Measurements from ENCODE around the gene SPAG4.

SPAG4 gene

GRCh38 chr20:35595456-35595855 is 20.2 kb upstream of the SPAG4 start:
- H3K79me2 ChIP-seq (ENCODE audit: control insufficient read depth, low read length): no peaks in the 10 kb centered on the region

GRCh38 chr20:35595901-35596300 is 19.7 kb upstream of the SPAG4 start:
- Histone ChIP-seq H3K4me1 (ENCODE audit: control insufficient read depth, low read length) (peaks cover 1% of the 10 kb centered on the region), H3F3A (ENCODE audit: control insufficient read depth, insufficient read depth) (no peaks in the 10 kb centered on the region), H3K4me3 (ENCODE audit: low read length) (no peak overlapping the region), H3K4me2 (ENCODE audit: low read length) (no peak overlapping the region), H3K27me3 (ENCODE audit: control insufficient read depth, low read length) (peaks cover 20% of the 10 kb centered on the region), H3K9me3 (ENCODE audit: control insufficient read depth, insufficient read depth, low read length) (no peaks in the 10 kb centered on the region), H3K79me2 (ENCODE audit: control insufficient read depth, low read length) (no peaks in the 10 kb centered on the region), H3K36me3 (ENCODE audit: control insufficient read depth, low read length) (no peaks in the 10 kb centered on the region), H4K20me1 (ENCODE audit: control insufficient read depth, insufficient read depth, low read depth, low read length) (no peaks in the 10 kb centered on the region), H3K9me2 (replicated peaks; ENCODE audit: control insufficient read depth, low read length) (no peaks in the 10 kb centered on the region), H3K27ac (ENCODE audit: low read depth, low read length) (no peak overlapping the region)
- TF ChIP-seq CTCF (IDR thresholded peaks at IDR 0.05; ENCODE audit: low read depth, low read length, poor library complexity, severe bottlenecking) (no peak), EZH2phosphoT487 (IDR thresholded peaks at IDR 0.05; ENCODE audit: borderline replicate concordance, low read length) (no peak)

More at GRCh38 chr20:35595456-35595855, 20.2 kb upstream of the SPAG4 start:
- no peaks in the 10 kb centered on the region for H3F3A ChIP-seq (ENCODE audit: control insufficient read depth, insufficient read depth)
- no peak overlapping the region for H3K4me3 ChIP-seq (ENCODE audit: low read length)
- no peak overlapping the region for H3K27ac ChIP-seq (ENCODE audit: low read depth, low read length)
- no peaks in the 10 kb centered on the region for H3K4me1 ChIP-seq (ENCODE audit: control insufficient read depth, low read length)
- TF ChIP-seq CTCF (IDR thresholded peaks at IDR 0.05; ENCODE audit: low read depth, low read length, poor library complexity, severe bottlenecking) (no peak), EZH2phosphoT487 (IDR thresholded peaks at IDR 0.05; ENCODE audit: borderline replicate concordance, low read length) (no peak)
- H3K9me3 ChIP-seq (ENCODE audit: control insufficient read depth, insufficient read depth, low read length): no peaks in the 10 kb centered on the region
- H3K9me2 ChIP-seq (replicated peaks; ENCODE audit: control insufficient read depth, low read length): no peaks in the 10 kb centered on the region
- peaks cover 16% of the 10 kb centered on the region for H3K27me3 ChIP-seq (ENCODE audit: control insufficient read depth, low read length)
- H3K36me3 ChIP-seq (ENCODE audit: control insufficient read depth, low read length): no peaks in the 10 kb centered on the region
- H4K20me1 ChIP-seq (ENCODE audit: control insufficient read depth, insufficient read depth, low read depth, low read length): no peaks in the 10 kb centered on the region
- no peak overlapping the region for H3K4me2 ChIP-seq (ENCODE audit: low read length)

GRCh38 chr20:35597186-35597585 is 18.4 kb upstream of the SPAG4 start:
- H3K9me2 ChIP-seq (replicated peaks; ENCODE audit: control insufficient read depth, low read length): no peaks in the 10 kb centered on the region
- no peak for TF ChIP-seq CTCF (IDR thresholded peaks at IDR 0.05; ENCODE audit: low read depth, low read length, poor library complexity, severe bottlenecking)
- no peak for TF ChIP-seq EZH2phosphoT487 (IDR thresholded peaks at IDR 0.05; ENCODE audit: borderline replicate concordance, low read length)
- H3K27ac ChIP-seq (ENCODE audit: low read depth, low read length): no peak overlapping the region
- peaks cover 9% of the 10 kb centered on the region for H3K4me1 ChIP-seq (ENCODE audit: control insufficient read depth, low read length)
- H3K4me3 ChIP-seq (ENCODE audit: low read length): no peak overlapping the region
- H3F3A ChIP-seq (ENCODE audit: control insufficient read depth, insufficient read depth): no peaks in the 10 kb centered on the region
- H3K36me3 ChIP-seq (ENCODE audit: control insufficient read depth, low read length): no peaks in the 10 kb centered on the region
- peaks cover 33% of the 10 kb centered on the region for H3K27me3 ChIP-seq (ENCODE audit: control insufficient read depth, low read length)
- no peak overlapping the region for H3K4me2 ChIP-seq (ENCODE audit: low read length)
- no peaks in the 10 kb centered on the region for H3K79me2 ChIP-seq (ENCODE audit: control insufficient read depth, low read length)
- H4K20me1 ChIP-seq (ENCODE audit: control insufficient read depth, insufficient read depth, low read depth, low read length): no peaks in the 10 kb centered on the region
- H3K9me3 ChIP-seq (ENCODE audit: control insufficient read depth, insufficient read depth, low read length): no peaks in the 10 kb centered on the region

DNA sequence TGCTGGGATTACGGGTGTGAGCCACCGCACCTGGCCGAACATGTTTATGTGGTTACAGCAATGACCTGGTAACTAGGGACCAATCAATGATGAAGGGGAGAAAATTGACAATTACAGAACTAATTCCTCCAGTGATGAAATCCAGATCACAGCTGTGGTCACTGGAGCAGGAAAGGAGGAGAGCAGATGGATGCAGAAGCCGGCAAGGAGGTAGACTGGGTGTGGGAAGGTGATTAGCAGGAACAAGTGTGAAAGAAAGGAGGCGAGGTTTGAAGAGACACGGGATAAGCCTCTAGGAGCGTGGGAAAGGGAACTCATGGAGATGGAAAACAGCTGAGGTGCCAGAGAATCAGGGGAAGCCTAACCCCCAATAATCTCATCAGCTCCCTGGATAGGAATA is 17.2 kb upstream of the SPAG4 start:
- TF ChIP-seq EZH2phosphoT487 (IDR thresholded peaks at IDR 0.05; ENCODE audit: borderline replicate concordance, low read length) (no peak), CTCF (IDR thresholded peaks at IDR 0.05; ENCODE audit: low read depth, low read length, poor library complexity, severe bottlenecking) (no peak)
- Histone ChIP-seq H3K4me3 (ENCODE audit: low read length) (no peak overlapping the region), H3K79me2 (ENCODE audit: control insufficient read depth, low read length) (no peaks in the 10 kb centered on the region), H4K20me1 (ENCODE audit: control insufficient read depth, insufficient read depth, low read depth, low read length) (no peaks in the 10 kb centered on the region), H3K27ac (ENCODE audit: low read depth, low read length) (no peak overlapping the region), H3K4me1 (ENCODE audit: control insufficient read depth, low read length) (peaks cover 9% of the 10 kb centered on the region), H3K36me3 (ENCODE audit: control insufficient read depth, low read length) (no peaks in the 10 kb centered on the region), H3K9me2 (replicated peaks; ENCODE audit: control insufficient read depth, low read length) (no peaks in the 10 kb centered on the region), H3K27me3 (ENCODE audit: control insufficient read depth, low read length) (peaks cover 34% of the 10 kb centered on the region), H3K4me2 (ENCODE audit: low read length) (no peak overlapping the region), H3K9me3 (ENCODE audit: control insufficient read depth, insufficient read depth, low read length) (no peaks in the 10 kb centered on the region), H3F3A (ENCODE audit: control insufficient read depth, insufficient read depth) (no peaks in the 10 kb centered on the region)
